KMS-11 (cell line): ENCODE results near the gene LENEP.

Experiments
- H2AFZ ChIP-seq: fragments of 200-600 bp; sonication (generic); 2 replicates; pipeline ENCODE4 v1.6.1; 2016; ENCODE audit warnings: antibody characterized with exemption, mixed run types, low read depth
- H3K27ac ChIP-seq: fragments of 200-600 bp; sonication (generic); 2 replicates; pipeline ENCODE4 v1.6.1; 2016; ENCODE audit warnings: mild to moderate bottlenecking, mixed run types
- H3K27me3 ChIP-seq: fragments of 200-600 bp; sonication (generic); 2 replicates; pipeline ENCODE4 v1.6.1; 2017; ENCODE audit warnings: mild to moderate bottlenecking, low read depth, mixed run types, moderate library complexity; ENCODE audit not compliant: insufficient read depth
- H3K36me3 ChIP-seq: fragments of 200-600 bp; sonication (generic); 2 replicates; pipeline ENCODE4 v1.6.1; 2017; ENCODE audit warnings: mild to moderate bottlenecking, mixed run types; ENCODE audit not compliant: insufficient read depth
- H3K4me1 ChIP-seq: fragments of 200-600 bp; sonication (generic); 2 replicates; pipeline ENCODE4 v1.6.1; 2016; ENCODE audit warnings: mild to moderate bottlenecking, low read depth, mixed run types; ENCODE audit not compliant: poor library complexity, severe bottlenecking
- H3K4me2 ChIP-seq: fragments of 200-600 bp; sonication (generic); 2 replicates; pipeline ENCODE4 v1.7.0; 2016; ENCODE audit warnings: mild to moderate bottlenecking, mixed run types
- H3K4me3 ChIP-seq: fragments of 200-600 bp; sonication (generic); IDR thresholded peaks from 2 replicates; pipeline ENCODE4 v1.6.1; 2017; ENCODE audit warnings: low read depth, low read length, mixed read lengths; ENCODE audit not compliant: insufficient read depth
- H3K79me2 ChIP-seq: fragments of 200-600 bp; sonication (generic); 2 replicates; pipeline ENCODE4 v1.6.1; 2016; ENCODE audit warnings: low read depth, mixed run types; ENCODE audit not compliant: insufficient read depth
- H3K9ac ChIP-seq: fragments of 200-600 bp; sonication (generic); 2 replicates; pipeline ENCODE4 v1.6.1; 2016; ENCODE audit warnings: mild to moderate bottlenecking, mixed run types
- H4K20me1 ChIP-seq: fragments of 200-600 bp; sonication (generic); 2 replicates; pipeline ENCODE4 v1.6.1; 2016; ENCODE audit warnings: mild to moderate bottlenecking, mixed run types; ENCODE audit not compliant: insufficient read depth
- TF ChIP-seq, protein P1 (sequence below): fragments of 200-600 bp; sonication (generic); conservative IDR thresholded peaks from 2 replicates; pipeline ENCODE4 v1.6.1; 2017; ENCODE audit warnings: low read depth, mild to moderate bottlenecking, antibody characterized with exemption, low read length, moderate library complexity, mixed read lengths

LENEP gene

DNA sequence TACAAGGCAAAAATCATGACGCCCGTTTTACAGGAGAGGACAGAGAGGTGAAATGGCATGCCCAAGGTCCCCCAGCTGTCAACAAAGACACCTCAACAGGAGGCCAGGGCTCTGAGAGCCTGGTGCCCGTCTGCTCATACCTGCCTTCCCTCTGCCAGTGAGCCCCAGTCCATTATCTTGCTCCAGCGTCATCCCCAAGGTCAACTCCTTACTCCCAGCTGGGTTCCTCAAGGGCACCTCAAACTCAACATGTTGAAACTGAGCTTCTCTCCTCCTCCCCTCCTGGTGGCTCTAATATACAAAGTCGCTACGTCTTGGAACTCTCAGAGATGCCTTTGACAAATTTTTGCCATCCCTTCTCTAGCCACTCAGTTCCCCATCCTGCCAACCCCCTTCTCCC, 40.7 kb upstream of the LENEP start:
- H2AFZ ChIP-seq, result no peak overlapping the region
- peak overlapping the region; percentile 3 for H3K4me3 ChIP-seq
- H3K79me2 ChIP-seq, result peaks cover 32% of the 10 kb centered on the region
- no peak overlapping the region; the same call in 1 of the 2 replicates for H3K27ac ChIP-seq
- no peaks in the 10 kb centered on the region for H3K27me3 ChIP-seq
- no peaks in the 10 kb centered on the region for H4K20me1 ChIP-seq
- H3K4me2 ChIP-seq, result peak overlapping the region; percentile 62
- H3K36me3 ChIP-seq, result no peaks in the 10 kb centered on the region
- H3K4me1 ChIP-seq, result peaks cover 79% of the 10 kb centered on the region
- H3K9ac ChIP-seq, result no peak overlapping the region
- TF ChIP-seq, protein P1, sequence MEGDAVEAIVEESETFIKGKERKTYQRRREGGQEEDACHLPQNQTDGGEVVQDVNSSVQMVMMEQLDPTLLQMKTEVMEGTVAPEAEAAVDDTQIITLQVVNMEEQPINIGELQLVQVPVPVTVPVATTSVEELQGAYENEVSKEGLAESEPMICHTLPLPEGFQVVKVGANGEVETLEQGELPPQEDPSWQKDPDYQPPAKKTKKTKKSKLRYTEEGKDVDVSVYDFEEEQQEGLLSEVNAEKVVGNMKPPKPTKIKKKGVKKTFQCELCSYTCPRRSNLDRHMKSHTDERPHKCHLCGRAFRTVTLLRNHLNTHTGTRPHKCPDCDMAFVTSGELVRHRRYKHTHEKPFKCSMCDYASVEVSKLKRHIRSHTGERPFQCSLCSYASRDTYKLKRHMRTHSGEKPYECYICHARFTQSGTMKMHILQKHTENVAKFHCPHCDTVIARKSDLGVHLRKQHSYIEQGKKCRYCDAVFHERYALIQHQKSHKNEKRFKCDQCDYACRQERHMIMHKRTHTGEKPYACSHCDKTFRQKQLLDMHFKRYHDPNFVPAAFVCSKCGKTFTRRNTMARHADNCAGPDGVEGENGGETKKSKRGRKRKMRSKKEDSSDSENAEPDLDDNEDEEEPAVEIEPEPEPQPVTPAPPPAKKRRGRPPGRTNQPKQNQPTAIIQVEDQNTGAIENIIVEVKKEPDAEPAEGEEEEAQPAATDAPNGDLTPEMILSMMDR, result no peak

DNA sequence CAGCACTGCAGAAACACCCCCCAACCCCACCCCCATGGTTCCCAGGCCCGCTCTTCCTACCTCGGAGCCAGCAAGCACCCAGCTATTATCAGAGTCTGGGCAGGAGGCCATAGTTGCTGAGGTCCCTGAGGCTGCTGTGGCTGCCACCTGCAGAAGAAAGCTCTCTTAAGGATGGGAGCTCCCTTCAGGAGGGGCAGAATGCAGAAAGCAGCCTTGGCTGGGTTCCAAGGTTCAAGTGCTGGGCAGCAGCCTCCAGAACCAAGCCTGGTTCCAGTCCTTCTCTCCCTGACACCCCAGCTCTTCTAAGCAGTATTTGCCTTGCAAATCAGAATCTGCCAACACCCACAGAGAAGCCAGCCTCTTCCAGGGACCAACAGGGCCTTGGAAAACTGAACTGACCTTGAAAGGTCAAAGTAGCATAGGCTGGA, 39.8 kb upstream of the LENEP start:
- Histone ChIP-seq H2AFZ (no peak overlapping the region), H3K27me3 (no peaks in the 10 kb centered on the region), H3K9ac (peak overlapping the region; percentile 60; the same call in 1 of the 2 replicates), H3K4me1 (peaks cover 69% of the 10 kb centered on the region), H3K4me3 (peak overlapping the region; percentile 3), H3K36me3 (no peaks in the 10 kb centered on the region), H4K20me1 (no peaks in the 10 kb centered on the region), H3K27ac (peak overlapping the region; percentile 80), H3K79me2 (peaks cover 32% of the 10 kb centered on the region), H3K4me2 (peak overlapping the region; percentile 62)
- TF ChIP-seq, protein P1, result no peak

DNA sequence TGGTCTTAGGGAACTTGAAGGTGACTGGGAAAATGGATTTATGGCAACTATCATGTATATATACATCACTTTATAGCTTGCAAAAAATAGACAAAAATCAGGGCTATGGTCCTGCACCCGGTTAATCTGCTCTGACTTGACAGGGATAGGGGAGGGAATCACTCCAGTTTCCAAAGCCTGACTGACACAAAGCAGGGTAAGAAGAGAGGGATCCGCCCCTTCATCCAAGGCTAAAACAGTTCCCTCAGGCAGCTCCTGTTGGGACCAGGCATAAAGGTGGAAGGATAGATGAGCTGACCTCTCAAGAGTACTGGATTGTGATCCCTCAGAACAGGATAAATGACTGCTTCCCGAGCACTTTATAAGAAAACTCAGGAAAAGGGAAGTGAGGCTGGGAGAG, 38.8 kb upstream of the LENEP start:
- Histone ChIP-seq H3K36me3 (no peaks in the 10 kb centered on the region), H3K27ac (peak overlapping the region; percentile 80), H4K20me1 (no peaks in the 10 kb centered on the region), H3K9ac (peak overlapping the region; percentile 60), H3K4me2 (peak overlapping the region; percentile 62), H3K79me2 (peaks cover 37% of the 10 kb centered on the region), H3K4me3 (no peak overlapping the region), H3K4me1 (peaks cover 62% of the 10 kb centered on the region), H2AFZ (peak overlapping the region; percentile 9; the same call in 1 of the 2 replicates), H3K27me3 (no peaks in the 10 kb centered on the region)
- TF ChIP-seq, protein P1, result no peak

DNA sequence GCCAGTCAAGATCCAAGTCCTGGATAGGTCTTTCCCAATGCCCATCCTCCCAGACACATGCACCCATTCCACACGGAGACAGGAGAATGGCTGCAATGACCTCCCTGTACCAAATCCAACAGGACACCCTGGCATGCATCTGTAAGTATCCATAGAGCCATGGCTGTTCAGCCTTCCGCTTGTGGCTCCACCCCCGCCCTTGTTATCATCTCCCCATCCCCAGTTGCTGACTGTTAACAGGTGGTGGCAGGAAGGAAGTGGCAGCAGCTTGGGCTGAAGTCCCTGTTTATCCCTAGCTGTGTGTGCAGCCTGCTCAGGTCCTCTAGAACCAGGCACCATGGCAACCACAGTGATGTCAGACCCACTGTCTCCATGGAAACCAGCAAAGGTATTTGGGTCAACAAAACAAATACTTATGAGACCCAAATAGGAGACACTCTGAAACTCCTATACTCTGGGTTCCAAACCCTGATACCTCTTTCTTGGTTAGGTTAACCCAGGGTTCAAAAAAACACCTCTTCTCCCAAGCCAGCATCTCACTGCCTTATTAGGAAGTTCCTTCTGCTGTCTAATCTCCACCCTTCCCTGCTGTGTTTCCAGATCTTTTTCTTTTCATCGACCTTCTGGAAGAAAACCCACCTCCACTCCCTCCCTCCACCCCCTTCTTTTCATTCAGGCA, 38.2 kb upstream of the LENEP start:
- Histone ChIP-seq H3K27me3 (no peaks in the 10 kb centered on the region), H3K4me1 (peaks cover 67% of the 10 kb centered on the region), H3K4me3 (peak overlapping the region; percentile 99), H3K79me2 (peaks cover 42% of the 10 kb centered on the region), H2AFZ (peak overlapping the region; percentile 17; the same call in 1 of the 2 replicates), H3K36me3 (no peaks in the 10 kb centered on the region), H4K20me1 (no peaks in the 10 kb centered on the region), H3K27ac (peak overlapping the region; percentile 80), H3K4me2 (peak overlapping the region; percentile 62), H3K9ac (peak overlapping the region; percentile 60)
- TF ChIP-seq, protein P1, result no peak
